CD8-positive, alpha-beta memory T cell (primary cell): ENCODE measurements around the gene CLEC2L. TPM values are rescaled to one million over a fixed set of nuclear protein-coding genes. Genes with fewer than 3 reads are reported as not detected.
A peak's percentile ranks its signal among the peaks of the same experiment; 100 is the strongest.

Experiments
- CTCF ChIA-PET: fragments of 350-600 bp; sonication (Branson Sonifier 250); formaldehyde crosslinking; loops from one replicate; lab custom pipeline; 2021; ENCODE audit warnings: antibody characterized with exemption; lab: Charles Lee
- POLR2A ChIA-PET: fragments of 350-600 bp; sonication (Branson Sonifier 250); formaldehyde crosslinking; loops from one replicate; lab custom pipeline; 2021; ENCODE audit warnings: antibody characterized with exemption; lab: Charles Lee
- DNase-seq, 5 donors: peaks; one replicate each; pipeline versions ENCODE4 v3.0.0 to v3.0.0-alpha.2; 2020 to 2022; ENCODE audit warnings: mixed read lengths in 1 of 5
- H3K27ac ChIP-seq: one replicate; pipeline ENCODE4 v1.7.0; 2013; ENCODE audit warnings: low read depth, mild to moderate bottlenecking, low read length, moderate library complexity
- H3K27me3 ChIP-seq: 2 replicates; pipeline ENCODE4 v1.7.0; 2013; ENCODE audit warnings: low read length, mild to moderate bottlenecking; ENCODE audit not compliant: insufficient read depth, poor library complexity, severe bottlenecking
- H3K36me3 ChIP-seq: 2 replicates; pipeline ENCODE4 v1.7.0; 2013; ENCODE audit warnings: mild to moderate bottlenecking, low read length, moderate library complexity; ENCODE audit not compliant: insufficient read depth
- H3K4me1 ChIP-seq: 2 replicates; pipeline ENCODE4 v1.7.0; 2013; ENCODE audit warnings: mild to moderate bottlenecking, low read length, moderate library complexity; ENCODE audit not compliant: insufficient read depth
- H3K4me3 ChIP-seq: 2 replicates; pipeline ENCODE4 v1.7.0; 2013; ENCODE audit warnings: mild to moderate bottlenecking, low read length
- H3K9me3 ChIP-seq: 2 replicates; pipeline ENCODE4 v1.7.0; 2013; ENCODE audit warnings: mild to moderate bottlenecking, low read length
- H3K27ac Mint-ChIP-seq, 8 donors: one replicate each; pipeline ENCODE4 v1.8.0; 2020 to 2021; ENCODE audit warnings: mixed read lengths in 8 of 8, mild to moderate bottlenecking in 6 of 8, inconsistent platforms in 3 of 8, moderate library complexity in 3 of 8
- H3K27me3 Mint-ChIP-seq, 2 donors: one replicate each; pipeline ENCODE4 v1.8.0; 2020 to 2021; ENCODE audit warnings: mixed read lengths in 2 of 2, mild to moderate bottlenecking in 1 of 2, moderate library complexity in 1 of 2
- H3K36me3 Mint-ChIP-seq, 3 donors: one replicate each; pipeline ENCODE4 v1.8.0; 2020 to 2021; ENCODE audit warnings: mixed read lengths in 3 of 3, inconsistent platforms in 1 of 3, mild to moderate bottlenecking in 1 of 3
- H3K4me1 Mint-ChIP-seq, 3 donors: one replicate each; pipeline ENCODE4 v1.8.0; 2020 to 2021; ENCODE audit warnings: mixed read lengths in 3 of 3, inconsistent platforms in 1 of 3, mild to moderate bottlenecking in 1 of 3
- H3K4me3 Mint-ChIP-seq, 7 donors: one replicate each; pipeline ENCODE4 v1.8.0; 2020 to 2021; ENCODE audit warnings: mixed read lengths in 7 of 7, mild to moderate bottlenecking in 6 of 7, moderate library complexity in 4 of 7, inconsistent platforms in 2 of 7
- H3K9me3 Mint-ChIP-seq, 5 donors: one replicate each; pipeline ENCODE4 v1.8.0; 2020 to 2022; ENCODE audit warnings: mixed read lengths in 5 of 5, mild to moderate bottlenecking in 3 of 5, moderate library complexity in 2 of 5, inconsistent platforms in 1 of 5
- polyA plus RNA-seq: library from polyadenylated mRNA; unstranded; fragments of 300-500 nt; fragmentation: Illumina TruSeq; gene quantifications from one replicate; pipeline ENCODE4 v1.2.3, GENCODE V29; 2021
- total RNA-seq, 2 experiments: library from RNA; stranded (reverse); gene quantifications; one replicate each; pipeline ENCODE4 v1.2.3, GENCODE V29; 2021

CLEC2L gene
- total and polyA plus RNA-seq, 3 experiments from 2014 or later, result not detected

- CTCF ChIA-PET, result no interaction called here
- POLR2A ChIA-PET, result no interaction called here
- Histone ChIP-seq H3K4me1 (no peaks in the 10 kb centered on the region), H3K4me3 (no peak overlapping the region), H3K36me3 (peaks cover 9% of the 10 kb centered on the region), H3K9me3 (no peaks in the 10 kb centered on the region), H3K27me3 (no peaks in the 10 kb centered on the region), H3K27ac (no peak overlapping the region)
- Mint-ChIP-seq H3K9me3 (no peaks in the 10 kb centered on the region), H3K36me3 (peaks cover 0 to 62% (median 12%) of the 10 kb centered on the region in 3 donors), H3K27ac (peak overlapping the region in 2 of 8 donors; percentile 64 to 74), H3K4me1 (no peaks in the 10 kb centered on the region), H3K4me3 (no peak overlapping the region), H3K27me3 (peaks cover 0 to 1% of the 10 kb centered on the region in 2 donors)
- DNase-seq, result no peak
Observed at GRCh38 chr7:139574618-139575337, 51.3 kb downstream of the CLEC2L start.

DNA sequence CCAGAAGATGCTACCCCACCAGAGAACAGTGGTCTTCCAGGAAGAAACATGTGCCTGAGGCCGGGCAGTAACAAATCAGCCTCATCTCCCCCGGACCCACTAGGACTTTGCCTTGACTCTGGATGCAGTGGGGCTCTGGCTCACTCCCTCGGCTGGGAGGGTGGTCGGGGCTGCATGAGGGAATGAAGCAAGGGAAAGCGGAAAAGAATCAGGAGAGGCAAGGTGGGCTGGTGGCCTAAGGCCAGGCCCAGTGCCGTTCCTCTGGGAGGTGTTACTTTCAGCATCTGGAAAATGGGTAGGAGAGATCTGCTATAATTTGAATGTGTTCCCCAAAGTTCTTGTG lies 51.8 kb downstream of the CLEC2L start:
- H3K36me3 ChIP-seq, result peaks cover 9% of the 10 kb centered on the region
- ChIA-PET POLR2A (no interaction called here), CTCF (interaction anchor here (1.8 kb wide), 1 partner anchor 46 kb away, joined by 3 read pairs; no protein-coding TSS in a partner anchor)

GRCh38 chr7:139576179-139576973 lies 52.9 kb downstream of the CLEC2L start:
- Histone ChIP-seq H3K36me3 (peaks cover 13% of the 10 kb centered on the region), H3K9me3 (no peaks in the 10 kb centered on the region), H3K27ac (no peak overlapping the region), H3K4me1 (no peaks in the 10 kb centered on the region), H3K4me3 (no peak overlapping the region), H3K27me3 (no peaks in the 10 kb centered on the region)
- ChIA-PET POLR2A (no interaction called here), CTCF (interaction anchor here (1.8 kb wide), 1 partner anchor 45 kb away, joined by 3 read pairs; no protein-coding TSS in a partner anchor)
- Mint-ChIP-seq H3K4me3 (no peak overlapping the region), H3K9me3 (no peaks in the 10 kb centered on the region), H3K27ac (no peak overlapping the region), H3K36me3 (peaks cover 0 to 68% (median 14%) of the 10 kb centered on the region in 3 donors), H3K27me3 (peaks cover 0 to 1% of the 10 kb centered on the region in 2 donors), H3K4me1 (no peaks in the 10 kb centered on the region)
- no peak for DNase-seq

More for the DNA sequence above, 51.8 kb downstream of the CLEC2L start:
- Mint-ChIP-seq H3K9me3 (no peaks in the 10 kb centered on the region), H3K27me3 (peaks cover 0 to 1% of the 10 kb centered on the region in 2 donors), H3K27ac (peak overlapping the region in 2 of 8 donors; percentile 64 to 74), H3K36me3 (peaks cover 0 to 67% (median 15%) of the 10 kb centered on the region in 3 donors), H3K4me1 (no peaks in the 10 kb centered on the region), H3K4me3 (no peak overlapping the region)
- Histone ChIP-seq H3K27me3 (no peaks in the 10 kb centered on the region), H3K4me3 (no peak overlapping the region), H3K4me1 (no peaks in the 10 kb centered on the region), H3K27ac (no peak overlapping the region), H3K9me3 (no peaks in the 10 kb centered on the region)
- DNase-seq, result no peak

DNA sequence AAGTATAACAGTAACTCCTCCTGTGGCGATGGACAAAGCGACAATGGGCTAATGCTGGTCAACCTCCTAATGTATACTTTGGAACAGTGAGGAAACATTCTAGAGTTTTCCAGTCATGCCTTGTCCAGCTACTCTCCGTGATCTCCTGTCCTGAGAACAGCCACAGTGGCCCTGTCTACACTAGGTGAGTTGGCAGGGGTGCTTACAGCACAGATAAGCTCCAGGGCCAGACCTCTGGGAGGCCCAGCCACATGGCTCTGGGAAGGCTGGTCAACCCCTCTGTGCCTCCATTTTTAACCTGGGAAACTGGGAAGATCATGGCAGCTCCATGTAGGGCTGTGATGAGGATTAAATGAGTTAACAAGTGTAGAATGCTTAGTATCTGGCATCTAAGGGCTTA lies 57.0 kb downstream of the CLEC2L start:
- H3K4me3 ChIP-seq, result no peak overlapping the region
- Mint-ChIP-seq H3K36me3 (peaks cover 0 to 69% (median 14%) of the 10 kb centered on the region in 3 donors), H3K4me3 (no peak overlapping the region), H3K27me3 (no peaks in the 10 kb centered on the region), H3K27ac (no peak overlapping the region), H3K9me3 (no peaks in the 10 kb centered on the region), H3K4me1 (peaks cover 3 to 6% (median 5%) of the 10 kb centered on the region in 3 donors)
- no peaks in the 10 kb centered on the region for H3K27me3 ChIP-seq
- DNase-seq, result no peak
- H3K27ac ChIP-seq, result no peak overlapping the region
- H3K36me3 ChIP-seq, result peaks cover 18% of the 10 kb centered on the region
- ChIA-PET CTCF (interaction anchor here (2.4 kb wide), 1 partner anchor 21 kb away, joined by 7 read pairs; no protein-coding TSS in a partner anchor), POLR2A (no interaction called here)
- no peaks in the 10 kb centered on the region for H3K4me1 ChIP-seq
- no peaks in the 10 kb centered on the region for H3K9me3 ChIP-seq

DNA sequence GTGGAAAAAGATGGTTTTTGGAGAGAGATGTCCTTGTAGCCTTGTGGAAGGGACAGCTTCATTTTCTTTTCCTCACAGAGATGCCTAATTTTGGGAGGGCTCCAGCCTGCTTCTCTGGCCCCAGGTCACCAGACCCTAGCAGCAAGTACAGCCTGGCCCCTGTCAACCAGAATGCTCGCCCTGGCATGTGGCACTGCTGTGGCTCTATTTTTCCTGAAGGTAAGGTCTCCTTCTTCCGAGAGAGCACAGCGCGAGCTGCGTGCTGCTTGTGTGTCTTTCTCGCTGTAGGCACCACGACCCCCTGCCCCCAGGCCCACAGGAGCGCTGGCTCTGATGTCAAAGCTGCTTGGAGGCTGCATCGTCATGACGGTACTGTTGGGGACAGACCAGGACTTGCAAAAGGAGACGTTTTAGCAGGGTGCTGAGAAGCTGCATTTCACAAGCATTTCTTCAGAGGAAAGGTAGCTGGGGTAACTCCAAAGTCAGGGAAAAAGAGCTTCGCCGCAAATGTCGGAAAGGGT lies 58.7 kb downstream of the CLEC2L start:
- H3K36me3 ChIP-seq, result peaks cover 18% of the 10 kb centered on the region
- no peaks in the 10 kb centered on the region for H3K27me3 Mint-ChIP-seq
- H3K36me3 Mint-ChIP-seq, result peaks cover 11 to 77% (median 15%) of the 10 kb centered on the region in 3 donors
- CTCF ChIA-PET, result interaction anchor here (2.4 kb wide), 1 partner anchor 20 kb away, joined by 7 read pairs; no protein-coding TSS in a partner anchor
- no peak overlapping the region for H3K27ac ChIP-seq
- peaks cover 3 to 6% (median 5%) of the 10 kb centered on the region in 3 donors for H3K4me1 Mint-ChIP-seq
- H3K9me3 Mint-ChIP-seq, result no peaks in the 10 kb centered on the region
- no peak overlapping the region for H3K4me3 ChIP-seq
- no peak overlapping the region for H3K27ac Mint-ChIP-seq
- no peaks in the 10 kb centered on the region for H3K9me3 ChIP-seq
- DNase-seq, result no peak
- no peaks in the 10 kb centered on the region for H3K27me3 ChIP-seq
- no peaks in the 10 kb centered on the region for H3K4me1 ChIP-seq
- no peak overlapping the region for H3K4me3 Mint-ChIP-seq
- POLR2A ChIA-PET, result no interaction called here

- Histone ChIP-seq H3K9me3 (no peaks in the 10 kb centered on the region), H3K4me3 (no peak overlapping the region), H3K27me3 (no peaks in the 10 kb centered on the region), H3K4me1 (no peaks in the 10 kb centered on the region), H3K27ac (no peak overlapping the region), H3K36me3 (peaks cover 18% of the 10 kb centered on the region)
- H3K36me3 Mint-ChIP-seq, result peaks cover 11 to 76% (median 13%) of the 10 kb centered on the region in 3 donors
- H3K27me3 Mint-ChIP-seq, result no peaks in the 10 kb centered on the region
- H3K4me3 Mint-ChIP-seq, result no peak overlapping the region
- POLR2A ChIA-PET, result no interaction called here
- no peak overlapping the region for H3K27ac Mint-ChIP-seq
- H3K4me1 Mint-ChIP-seq, result peaks cover 3 to 6% (median 5%) of the 10 kb centered on the region in 3 donors
- DNase-seq, result no peak
- CTCF ChIA-PET, result no interaction called here
- H3K9me3 Mint-ChIP-seq, result no peaks in the 10 kb centered on the region
Observed at GRCh38 chr7:139582671-139583155, 59.2 kb downstream of the CLEC2L start.

- H3K9me3 Mint-ChIP-seq, result no peaks in the 10 kb centered on the region
- Histone ChIP-seq H3K36me3 (peaks cover 18% of the 10 kb centered on the region), H3K4me3 (no peak overlapping the region), H3K4me1 (no peaks in the 10 kb centered on the region), H3K9me3 (no peaks in the 10 kb centered on the region), H3K27me3 (no peaks in the 10 kb centered on the region), H3K27ac (no peak overlapping the region)
- no peak for DNase-seq
- H3K27ac Mint-ChIP-seq, result peak overlapping the region in 1 of 8 donors; percentile 75
- ChIA-PET CTCF (interaction anchor here (1.0 to 1.5 kb wide), 2 partner anchors 17 to 75 kb away, joined by 3 read pairs; no protein-coding TSS in a partner anchor), POLR2A (no interaction called here)
- no peaks in the 10 kb centered on the region for H3K27me3 Mint-ChIP-seq
- peaks cover 11 to 76% (median 11%) of the 10 kb centered on the region in 3 donors for H3K36me3 Mint-ChIP-seq
- no peak overlapping the region for H3K4me3 Mint-ChIP-seq
- H3K4me1 Mint-ChIP-seq, result peaks cover 3 to 6% (median 5%) of the 10 kb centered on the region in 3 donors
Observed at GRCh38 chr7:139583826-139584553, 60.5 kb downstream of the CLEC2L start.
